Smooth muscle cell (in vitro differentiated cells): ENCODE measurements around the gene AMPD2. TPM values are rescaled to one million over a fixed set of nuclear protein-coding genes. Genes with fewer than 3 reads are reported as not detected.

Experiments
- DNase-seq: peaks from one replicate; lab custom pipeline; 2025; ENCODE audit not compliant: unreplicated experiment; lab: John Stamatoyannopoulos, UW
- H2AFZ ChIP-seq: fragments of 200-600 bp; sonication (generic); 2 replicates; pipeline ENCODE4 v1.6.0; 2016; ENCODE audit warnings: antibody characterized with exemption, low read depth, mild to moderate bottlenecking
- H3F3A ChIP-seq: fragments of 200-600 bp; sonication (generic); 2 replicates; pipeline ENCODE4 v1.6.0; 2017; ENCODE audit warnings: antibody characterized with exemption, low read depth
- H3K27ac ChIP-seq: fragments of 200-600 bp; sonication (generic); 2 replicates; pipeline ENCODE4 v1.5.1; 2016; ENCODE audit warnings: low read depth, mild to moderate bottlenecking
- H3K27me3 ChIP-seq: fragments of 200-600 bp; sonication (generic); 2 replicates; pipeline ENCODE4 v1.6.1; 2016; ENCODE audit warnings: low read depth, mild to moderate bottlenecking
- H3K36me3 ChIP-seq: fragments of 200-600 bp; sonication (generic); 2 replicates; pipeline ENCODE4 v1.5.1; 2016; ENCODE audit warnings: low read depth
- H3K4me1 ChIP-seq: fragments of 200-600 bp; sonication (generic); 2 replicates; pipeline ENCODE4 v1.5.1; 2016; ENCODE audit warnings: low read depth
- H3K4me2 ChIP-seq: fragments of 200-600 bp; sonication (generic); 2 replicates; pipeline ENCODE4 v1.6.0; 2016; ENCODE audit warnings: mild to moderate bottlenecking
- H3K4me3 ChIP-seq: fragments of 200-600 bp; sonication (generic); 2 replicates; pipeline ENCODE4 v1.5.1; 2016; ENCODE audit warnings: mild to moderate bottlenecking
- H3K79me2 ChIP-seq: fragments of 200-600 bp; sonication (generic); 2 replicates; pipeline ENCODE4 v1.6.0; 2016; ENCODE audit warnings: low read depth, mild to moderate bottlenecking
- H3K9ac ChIP-seq: fragments of 200-600 bp; sonication (generic); 2 replicates; pipeline ENCODE4 v1.6.0; 2016; ENCODE audit warnings: low read depth
- H3K9me3 ChIP-seq: fragments of 200-600 bp; sonication (generic); replicated peaks from 2 replicates; pipeline ENCODE4 v1.5.1; 2016; ENCODE audit warnings: low read depth
- H4K20me1 ChIP-seq: fragments of 200-600 bp; sonication (generic); 2 replicates; pipeline ENCODE4 v1.6.0; 2016; ENCODE audit warnings: low read depth
- WGBS: methylation state at CpG from one replicate; pipeline ENCODE4 v1.1.7; 2016; ENCODE audit warnings: low lambda C conversion rate; 5-methylcytosine and 5-hydroxymethylcytosine counted together
- polyA plus RNA-seq: library from polyadenylated mRNA; unstranded; fragments of >200 nt; fragmentation: Nextera tagmentation; extraction: Ambion mirVana; gene quantifications from 2 replicates; pipeline ENCODE4 v1.2.1, GENCODE V29; 2016
- total RNA-seq: library from RNA; depleted of rRNA; stranded (reverse); fragments of >200 nt; gene quantifications from 2 replicates; pipeline ENCODE4 v1.2.3, GENCODE V29; 2014
- TF ChIP-seq, protein P1 (sequence below): fragments of 200-600 bp; sonication (generic); IDR thresholded peaks from 2 replicates; pipeline ENCODE4 v1.5.1; 2017; ENCODE audit warnings: borderline replicate concordance, mild to moderate bottlenecking, antibody characterized with exemption; ENCODE audit not compliant: insufficient read depth, poor library complexity, severe bottlenecking

Gene AMPD2
- total and polyA plus RNA-seq, 2 experiments from 2014 or later: 57.4 to 104 TPM

GRCh38 chr1:109605381-109605780 lies 14.3 kb upstream of the AMPD2 start:
- H3K27ac ChIP-seq: no peak overlapping the region
- no peaks in the 10 kb centered on the region for H3K9me3 ChIP-seq
- WGBS: 97% methylated on average over 1 of the region's 1 CpG
- no peaks in the 10 kb centered on the region for H4K20me1 ChIP-seq
- H3K4me1 ChIP-seq: no peaks in the 10 kb centered on the region
- DNase-seq: no peak
- TF ChIP-seq, protein P1, sequence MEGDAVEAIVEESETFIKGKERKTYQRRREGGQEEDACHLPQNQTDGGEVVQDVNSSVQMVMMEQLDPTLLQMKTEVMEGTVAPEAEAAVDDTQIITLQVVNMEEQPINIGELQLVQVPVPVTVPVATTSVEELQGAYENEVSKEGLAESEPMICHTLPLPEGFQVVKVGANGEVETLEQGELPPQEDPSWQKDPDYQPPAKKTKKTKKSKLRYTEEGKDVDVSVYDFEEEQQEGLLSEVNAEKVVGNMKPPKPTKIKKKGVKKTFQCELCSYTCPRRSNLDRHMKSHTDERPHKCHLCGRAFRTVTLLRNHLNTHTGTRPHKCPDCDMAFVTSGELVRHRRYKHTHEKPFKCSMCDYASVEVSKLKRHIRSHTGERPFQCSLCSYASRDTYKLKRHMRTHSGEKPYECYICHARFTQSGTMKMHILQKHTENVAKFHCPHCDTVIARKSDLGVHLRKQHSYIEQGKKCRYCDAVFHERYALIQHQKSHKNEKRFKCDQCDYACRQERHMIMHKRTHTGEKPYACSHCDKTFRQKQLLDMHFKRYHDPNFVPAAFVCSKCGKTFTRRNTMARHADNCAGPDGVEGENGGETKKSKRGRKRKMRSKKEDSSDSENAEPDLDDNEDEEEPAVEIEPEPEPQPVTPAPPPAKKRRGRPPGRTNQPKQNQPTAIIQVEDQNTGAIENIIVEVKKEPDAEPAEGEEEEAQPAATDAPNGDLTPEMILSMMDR: no peak
- H3K4me2 ChIP-seq: no peak overlapping the region
- no peaks in the 10 kb centered on the region for H3K27me3 ChIP-seq
- no peaks in the 10 kb centered on the region for H3K79me2 ChIP-seq
- H3F3A ChIP-seq: peaks cover 3% of the 10 kb centered on the region
- H3K4me3 ChIP-seq: no peak overlapping the region
- no peak overlapping the region for H3K9ac ChIP-seq
- H2AFZ ChIP-seq: no peak overlapping the region
- H3K36me3 ChIP-seq: no peaks in the 10 kb centered on the region

DNA sequence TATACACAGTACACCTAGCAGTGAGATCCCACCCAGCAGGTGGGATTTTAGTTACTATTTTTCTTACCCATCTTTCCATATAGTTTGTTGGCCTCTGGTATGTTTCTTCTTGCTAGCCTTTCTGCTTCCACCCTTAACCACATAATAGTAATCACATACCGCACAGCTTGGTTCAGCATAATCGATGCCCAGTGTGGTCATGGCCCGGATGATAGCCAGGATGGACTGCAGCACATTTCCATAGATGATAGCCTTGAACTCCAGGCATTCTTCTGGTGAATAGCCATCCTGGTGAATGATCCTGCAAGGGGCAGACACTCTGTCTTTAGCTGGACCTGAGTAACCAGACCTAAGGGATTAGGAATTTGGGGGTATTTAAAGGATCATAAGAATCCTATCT lies 9.8 kb upstream of the AMPD2 start:
- TF ChIP-seq, protein P1: no peak
- no peaks in the 10 kb centered on the region for H3K9me3 ChIP-seq
- H3K36me3 ChIP-seq: no peaks in the 10 kb centered on the region
- H3K27me3 ChIP-seq: no peaks in the 10 kb centered on the region
- H3K4me3 ChIP-seq: no peak overlapping the region
- no peak overlapping the region for H2AFZ ChIP-seq
- WGBS: 100% methylated on average over 3 of the region's 3 CpGs
- no peak overlapping the region for H3K4me2 ChIP-seq
- peak overlapping the region; percentile 69 for H3K27ac ChIP-seq
- H3K9ac ChIP-seq: no peak overlapping the region
- no peaks in the 10 kb centered on the region for H3K79me2 ChIP-seq
- no peaks in the 10 kb centered on the region for H3K4me1 ChIP-seq
- H3F3A ChIP-seq: peaks cover 3% of the 10 kb centered on the region
- no peaks in the 10 kb centered on the region for H4K20me1 ChIP-seq
- DNase-seq: no peak

DNA sequence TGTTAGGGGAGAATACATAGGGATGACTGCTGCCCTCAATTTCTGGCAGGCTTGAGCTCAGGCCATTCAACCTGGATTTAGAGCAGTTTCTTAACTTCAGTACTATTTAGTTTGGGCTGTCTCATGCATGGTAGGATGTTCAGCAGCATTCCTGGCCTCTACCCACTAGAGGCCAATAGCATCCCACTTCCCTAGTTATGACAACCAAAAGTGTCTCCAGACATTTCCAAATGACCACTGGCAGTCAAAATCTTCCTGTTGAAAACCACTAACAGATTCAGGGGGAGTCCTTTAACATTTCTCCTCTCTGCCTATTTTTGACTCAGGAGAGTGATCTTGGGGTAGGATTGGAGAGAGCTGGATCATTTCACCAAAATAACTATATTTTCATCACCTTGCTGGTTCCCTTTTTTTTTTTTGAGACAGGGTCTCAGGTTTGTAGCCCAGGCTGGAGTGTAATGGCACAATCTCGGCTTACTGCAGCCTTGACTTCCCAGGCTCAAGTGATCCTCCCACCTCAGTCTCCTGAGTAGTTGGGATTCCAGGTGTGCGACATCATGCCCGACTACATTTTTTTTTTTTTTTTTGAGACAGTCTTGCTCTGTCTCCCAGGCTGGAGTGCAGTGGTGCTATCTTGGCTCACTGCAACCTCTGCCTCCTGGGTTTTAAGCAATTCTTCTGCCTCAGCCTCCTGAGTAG lies 8.9 kb upstream of the AMPD2 start:
- H3K4me1 ChIP-seq: no peaks in the 10 kb centered on the region
- TF ChIP-seq, protein P1: no peak
- H3K4me2 ChIP-seq: peak overlapping the region; percentile 59
- H3K9ac ChIP-seq: peak overlapping the region; percentile 7
- H3K27me3 ChIP-seq: no peaks in the 10 kb centered on the region
- no peak overlapping the region for H3K4me3 ChIP-seq
- no peaks in the 10 kb centered on the region for H4K20me1 ChIP-seq
- H3K36me3 ChIP-seq: no peaks in the 10 kb centered on the region
- no peaks in the 10 kb centered on the region for H3K9me3 ChIP-seq
- 45% methylated on average over 3 of the region's 3 CpGs for WGBS
- peak overlapping the region; percentile 69 for H3K27ac ChIP-seq
- peaks cover 3% of the 10 kb centered on the region for H3F3A ChIP-seq
- H3K79me2 ChIP-seq: no peaks in the 10 kb centered on the region
- no peak overlapping the region for H2AFZ ChIP-seq
- no peak for DNase-seq
